Measurements from ENCODE around the gene HMX2.
"Not testable (repeated sequence)": the region's sequence is repeated elsewhere in the genome, so short reads cannot be mapped to it uniquely, and the experiment has no call there.

Gene HMX2

GRCh38 chr10:123153486-123154091, 5.7 kb downstream of the HMX2 start:
- DNase-seq, result no peak

- peak; percentile 89 for DNase-seq
Measured at GRCh38 chr10:123154092-123154710, 6.3 kb downstream of the HMX2 start, which contains the start of gene BUB3. Gene BUB3 (plus strand): TSS chr10:123154402. CDS start chr10:123154918, 516 bp downstream.

GRCh38 chr10:123154711-123155505, 7.0 kb downstream of the HMX2 start:
- peak; percentile 42 for DNase-seq

- no peak for DNase-seq
Measured at GRCh38 chr10:123156078-123156477, 8.1 kb downstream of the HMX2 start.

- no peak for DNase-seq
Measured at GRCh38 chr10:123157210-123157609, 9.3 kb downstream of the HMX2 start.

- DNase-seq, result no peak
Measured at GRCh38 chr10:123158682-123159081, 10.7 kb downstream of the HMX2 start.

- DNase-seq, result no peak
Measured at GRCh38 chr10:123160311-123160980, 12.5 kb downstream of the HMX2 start.

GRCh38 chr10:123164319-123164718, 16.4 kb downstream of the HMX2 start:
- DNase-seq, result no peak

GRCh38 chr10:123165445-123166072, 17.6 kb downstream of the HMX2 start:
- no peak for DNase-seq

- no peak for DNase-seq
Measured at GRCh38 chr10:123166618-123167017, 18.7 kb downstream of the HMX2 start.

- no peak for DNase-seq
Measured at GRCh38 chr10:123170961-123171360, 23.0 kb downstream of the HMX2 start.

- DNase-seq, result not testable (repeated sequence)
Measured at GRCh38 chr10:123171616-123172015, 23.7 kb downstream of the HMX2 start.

GRCh38 chr10:123175389-123176387, 27.8 kb downstream of the HMX2 start:
- DNase-seq, result no peak

GRCh38 chr10:123178390-123178789, 30.5 kb downstream of the HMX2 start:
- not testable (repeated sequence) for DNase-seq

- no peak for DNase-seq
Measured at GRCh38 chr10:123180101-123181090, 32.5 kb downstream of the HMX2 start.

- DNase-seq, result no peak
Measured at GRCh38 chr10:123183724-123184123, 35.8 kb downstream of the HMX2 start.

GRCh38 chr10:123187781-123188180, 39.8 kb downstream of the HMX2 start:
- DNase-seq, result no peak

GRCh38 chr10:123191886-123192285, 44.0 kb downstream of the HMX2 start:
- no peak for DNase-seq

- DNase-seq, result no peak
Measured at GRCh38 chr10:123194056-123194455, 46.1 kb downstream of the HMX2 start.

All from DMS79 treated with DMSO at 0.1 percent for 48 hours (cell line).